Thyroid gland (tissue), 4 donors: Measurements from ENCODE around the gene DBT.
"Not testable (repeated sequence)": the region's sequence is repeated elsewhere in the genome, so short reads cannot be mapped to it uniquely, and the experiment has no call there.

Experiments used
- POLR2A ChIP-seq, 2 donors: fragments of 450-650 bp; IDR thresholded peaks; one replicate each; pipeline ENCODE4 v1.6.1; 2017; ENCODE audit warnings: antibody characterized with exemption in 2 of 2, mild to moderate bottlenecking in 2 of 2, moderate library complexity in 1 of 2
- TF ChIP-seq, protein P1 (sequence below), 6 experiments: fragments of 200-600 bp in 3 of 6; fragments of 450-650 bp in 3 of 6; sonication (generic) in 3 of 6; IDR thresholded peaks; one replicate each; pipeline ENCODE4 v1.5.1; 2016 to 2019; ENCODE audit warnings: antibody characterized with exemption in 6 of 6, mild to moderate bottlenecking in 2 of 6, inconsistent platforms in 1 of 6, moderate library complexity in 1 of 6

DNA sequence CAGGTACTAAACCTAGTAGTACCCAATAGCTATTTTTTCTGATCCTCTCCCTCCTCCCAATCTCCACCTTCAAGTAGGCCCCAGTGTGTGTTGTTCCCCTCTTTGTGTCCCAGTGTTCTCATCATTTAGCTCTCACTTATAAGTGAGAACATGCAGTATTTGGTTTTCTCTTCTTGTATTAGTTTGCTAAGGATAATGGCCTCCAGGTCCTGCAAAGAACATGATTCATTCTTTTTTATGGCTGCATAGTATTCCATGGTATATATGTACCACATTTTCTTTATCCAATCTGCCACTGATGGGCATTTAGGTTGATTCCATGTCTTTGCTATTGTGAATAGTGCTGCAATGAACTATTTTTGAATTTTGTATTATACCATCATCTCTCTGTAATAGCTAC is 47.4 kb upstream of the DBT start:
- TF ChIP-seq, protein P1, sequence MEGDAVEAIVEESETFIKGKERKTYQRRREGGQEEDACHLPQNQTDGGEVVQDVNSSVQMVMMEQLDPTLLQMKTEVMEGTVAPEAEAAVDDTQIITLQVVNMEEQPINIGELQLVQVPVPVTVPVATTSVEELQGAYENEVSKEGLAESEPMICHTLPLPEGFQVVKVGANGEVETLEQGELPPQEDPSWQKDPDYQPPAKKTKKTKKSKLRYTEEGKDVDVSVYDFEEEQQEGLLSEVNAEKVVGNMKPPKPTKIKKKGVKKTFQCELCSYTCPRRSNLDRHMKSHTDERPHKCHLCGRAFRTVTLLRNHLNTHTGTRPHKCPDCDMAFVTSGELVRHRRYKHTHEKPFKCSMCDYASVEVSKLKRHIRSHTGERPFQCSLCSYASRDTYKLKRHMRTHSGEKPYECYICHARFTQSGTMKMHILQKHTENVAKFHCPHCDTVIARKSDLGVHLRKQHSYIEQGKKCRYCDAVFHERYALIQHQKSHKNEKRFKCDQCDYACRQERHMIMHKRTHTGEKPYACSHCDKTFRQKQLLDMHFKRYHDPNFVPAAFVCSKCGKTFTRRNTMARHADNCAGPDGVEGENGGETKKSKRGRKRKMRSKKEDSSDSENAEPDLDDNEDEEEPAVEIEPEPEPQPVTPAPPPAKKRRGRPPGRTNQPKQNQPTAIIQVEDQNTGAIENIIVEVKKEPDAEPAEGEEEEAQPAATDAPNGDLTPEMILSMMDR (IDR thresholded peaks at IDR 0.05), result not testable (repeated sequence)
- not testable (repeated sequence) for TF ChIP-seq POLR2A (IDR thresholded peaks at IDR 0.05)
